HEK293T (cell line): Measurements from ENCODE around the gene TSHR.

Source experiments
- ARNT ChIP-seq: fragments of 450-650 bp; IDR thresholded peaks from 2 replicates; pipeline ENCODE4 v1.6.1; 2017; ENCODE audit warnings: mild to moderate bottlenecking
- BHLHE40 ChIP-seq: fragments of 450-650 bp; IDR thresholded peaks from 2 replicates; pipeline ENCODE4 v1.6.1; 2016; ENCODE audit warnings: mild to moderate bottlenecking, moderate library complexity, borderline replicate concordance
- SP1 ChIP-seq: fragments of 450-650 bp; IDR thresholded peaks from 2 replicates; pipeline ENCODE4 v1.6.1; 2017
- TARDBP ChIP-seq: fragments of 450-650 bp; IDR thresholded peaks from 2 replicates; pipeline ENCODE4 v1.6.1; 2016

DNA sequence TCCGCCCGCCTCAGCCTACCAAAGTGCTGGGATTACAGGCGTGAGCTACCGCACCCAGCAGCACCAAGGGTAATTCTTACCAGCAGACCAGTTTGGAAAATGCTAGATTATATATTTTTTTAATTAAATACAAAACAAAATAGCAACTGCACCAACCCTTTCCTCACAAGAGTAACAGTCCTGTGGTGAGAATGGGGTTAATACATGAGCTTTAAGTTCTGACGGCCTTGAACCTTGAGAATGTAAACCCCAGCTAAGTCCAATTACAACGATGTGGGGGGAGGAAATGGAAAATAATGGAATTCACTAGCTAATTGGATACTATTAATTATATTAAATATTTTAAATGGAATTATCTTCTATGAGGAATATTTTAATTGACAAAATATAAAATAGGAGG is 183.0 kb downstream of the TSHR start:
- no peak for TF ChIP-seq ARNT
- no peak for TF ChIP-seq TARDBP
- TF ChIP-seq SP1 = no peak
- TF ChIP-seq BHLHE40 = no peak
